PC-9 (cell line): ENCODE data around the gene PPFIA4. TPM values are rescaled to one million over a fixed set of nuclear protein-coding genes. Genes with fewer than 3 reads are reported as not detected.

Experiments used
- BruUV-seq: library from RNA; stranded (reverse); fragments of 400-500 nt; replicated peaks from 2 replicates; lab custom pipeline; 2021; lab: Mats Ljungman, UMichigan
- CTCF ChIA-PET: fragments of 300-600 bp; sonication (Branson Sonifier 250); formaldehyde crosslinking; loops from one replicate; lab custom pipeline; 2022; ENCODE audit warnings: antibody characterized with exemption; lab: Charles Lee
- POLR2A ChIA-PET: fragments of 300-600 bp; sonication (Branson Sonifier 250); formaldehyde crosslinking; loops from one replicate; lab custom pipeline; 2022; ENCODE audit warnings: antibody characterized with exemption; ENCODE audit not compliant: unreplicated experiment; lab: Charles Lee
- DNase-seq, 2 experiments: peaks; one replicate each; pipeline versions ENCODE4 v3.0.0 to v3.0.0-alpha.2; 2015 to 2022; ENCODE audit warnings: mixed read lengths in 1 of 2
- H2AFZ ChIP-seq: fragments of 200-600 bp; sonication (generic); 2 replicates; pipeline ENCODE4 v1.8.1; 2017; ENCODE audit warnings: antibody characterized with exemption
- H3F3A ChIP-seq: fragments of 200-600 bp; sonication (generic); 2 replicates; pipeline ENCODE4 v1.8.1; 2017; ENCODE audit warnings: antibody characterized with exemption, mild to moderate bottlenecking, low read depth; ENCODE audit not compliant: insufficient read depth
- H3K27ac ChIP-seq: fragments of 200-600 bp; sonication (generic); 2 replicates; pipeline ENCODE4 v1.6.1; 2016; ENCODE audit warnings: mixed run types
- H3K27me3 ChIP-seq: fragments of 200-600 bp; sonication (generic); 2 replicates; pipeline ENCODE4 v1.6.1; 2016; ENCODE audit warnings: low read depth, mixed run types; ENCODE audit not compliant: insufficient read depth
- H3K36me3 ChIP-seq: fragments of 200-600 bp; sonication (generic); 2 replicates; pipeline ENCODE4 v1.6.1; 2016; ENCODE audit warnings: low read depth, mixed run types
- H3K4me1 ChIP-seq: fragments of 200-600 bp; sonication (generic); replicated peaks from 2 replicates; pipeline ENCODE4 v1.6.1; 2016; ENCODE audit warnings: mixed run types; ENCODE audit not compliant: insufficient read depth
- H3K4me2 ChIP-seq: fragments of 200-600 bp; sonication (generic); 2 replicates; pipeline ENCODE4 v1.6.1; 2017; ENCODE audit warnings: mixed run types
- H3K4me3 ChIP-seq: fragments of 200-600 bp; sonication (generic); 2 replicates; pipeline ENCODE4 v1.6.1; 2016; ENCODE audit warnings: mixed run types
- H3K79me2 ChIP-seq: fragments of 200-600 bp; sonication (generic); 2 replicates; pipeline ENCODE4 v1.6.1; 2017; ENCODE audit warnings: low read depth, mixed run types
- H3K9me2 ChIP-seq: fragments of 200-600 bp; sonication (generic); 2 replicates; pipeline ENCODE4 v1.8.1; 2017; ENCODE audit warnings: mild to moderate bottlenecking; ENCODE audit not compliant: insufficient read depth
- H3K9me3 ChIP-seq: fragments of 200-600 bp; sonication (generic); 2 replicates; pipeline ENCODE4 v1.8.1; 2016; ENCODE audit warnings: low read depth; ENCODE audit not compliant: insufficient read depth
- H4K20me1 ChIP-seq: fragments of 200-600 bp; sonication (generic); 2 replicates; pipeline ENCODE4 v1.8.1; 2017; ENCODE audit not compliant: insufficient read depth
- CTCF ChIP-seq: fragments of 200-600 bp; sonication (generic); conservative IDR thresholded peaks from 2 replicates; pipeline ENCODE4 v1.6.1; 2017; ENCODE audit warnings: mixed run types, antibody characterized with exemption, mild to moderate bottlenecking, moderate library complexity
- EZH2 ChIP-seq: fragments of 200-600 bp; sonication (generic); IDR thresholded peaks from 2 replicates; pipeline ENCODE4 v1.8.0; 2017; ENCODE audit warnings: antibody characterized with exemption, low read depth
- intact Hi-C: fragments of 100-400 bp; cut with micrococcal nuclease; formaldehyde crosslinking; loops from one replicate; pipeline ENCODE4 v1.10.0; 2022; ENCODE audit not compliant: unreplicated experiment
- total RNA-seq: library from RNA; stranded (reverse); gene quantifications from 2 replicates; pipeline ENCODE4 v1.2.3, GENCODE V29; 2021

PPFIA4 gene
- total RNA-seq, 1 experiment from 2014 or later = 1.2 TPM

DNA sequence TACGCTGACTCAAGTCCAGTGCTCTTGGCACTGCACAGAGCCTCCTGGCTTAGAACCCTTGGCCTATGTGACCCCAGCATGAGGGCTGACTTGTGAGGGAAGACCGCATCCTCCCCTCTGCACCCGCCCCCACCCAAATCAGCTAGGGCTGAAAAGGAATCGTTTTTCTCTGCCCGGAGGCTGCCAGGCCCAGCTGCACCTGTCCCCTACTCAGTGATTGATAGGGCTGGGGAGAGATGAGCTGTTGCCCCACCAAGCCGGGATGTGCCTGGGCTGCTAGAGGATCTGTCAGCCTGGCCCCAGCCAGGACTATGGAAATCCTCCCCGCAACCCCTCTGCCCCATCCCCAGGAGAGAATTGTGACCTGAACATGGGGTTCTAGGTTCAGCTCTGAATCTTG is 38.9 kb downstream of the PPFIA4 start:
- Histone ChIP-seq H3F3A (no peaks in the 10 kb centered on the region), H3K27me3 (no peaks in the 10 kb centered on the region), H3K9me3 (no peaks in the 10 kb centered on the region), H4K20me1 (no peaks in the 10 kb centered on the region; the same call in 1 of the 2 replicates), H3K36me3 (no peaks in the 10 kb centered on the region), H3K4me2 (no peak overlapping the region), H2AFZ (no peak overlapping the region), H3K79me2 (no peaks in the 10 kb centered on the region), H3K9me2 (no peaks in the 10 kb centered on the region), H3K4me3 (no peak overlapping the region), H3K4me1 (no peaks in the 10 kb centered on the region), H3K27ac (no peak overlapping the region)
- BruUV-seq = no TSS peak
- ChIA-PET CTCF (interaction anchor here (0.5 to 0.6 kb wide), 2 partner anchors 52 to 687 kb away, joined by 3 to 9 read pairs; no protein-coding TSS in a partner anchor), POLR2A (no interaction called here)
- DNase-seq = no peak
- TF ChIP-seq CTCF (no peak), EZH2 (no peak)
- intact Hi-C loops = no loop called here

DNA sequence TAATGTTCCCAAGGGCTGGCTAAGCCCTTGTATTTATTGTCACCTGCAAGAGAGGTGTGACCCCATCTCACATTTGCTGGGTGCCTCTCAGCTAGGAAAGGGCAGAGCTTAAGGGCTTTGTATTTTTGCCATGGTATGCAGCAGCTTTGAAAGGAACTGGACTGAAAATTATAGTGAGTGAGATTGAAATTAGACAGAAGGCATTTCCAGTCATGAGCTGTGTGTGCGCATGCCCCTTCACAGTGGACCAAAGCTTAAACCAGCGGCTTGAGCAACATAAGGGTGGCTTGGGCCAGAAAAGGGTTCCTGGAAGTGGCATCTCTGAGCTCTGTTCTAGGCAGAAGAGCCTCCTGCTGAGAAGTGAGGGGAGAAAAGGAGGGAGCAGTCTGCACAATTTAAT is 39.7 kb downstream of the PPFIA4 start:
- no peaks in the 10 kb centered on the region for H3K4me1 ChIP-seq
- H4K20me1 ChIP-seq = no peaks in the 10 kb centered on the region; the same call in 1 of the 2 replicates
- H3K36me3 ChIP-seq = no peaks in the 10 kb centered on the region
- POLR2A ChIA-PET = no interaction called here
- no peak overlapping the region for H2AFZ ChIP-seq
- CTCF ChIA-PET = no interaction called here
- intact Hi-C loops = no loop called here
- TF ChIP-seq CTCF = no peak
- TF ChIP-seq EZH2 = no peak
- H3F3A ChIP-seq = no peaks in the 10 kb centered on the region
- H3K4me3 ChIP-seq = no peak overlapping the region
- H3K4me2 ChIP-seq = no peak overlapping the region
- H3K9me3 ChIP-seq = no peaks in the 10 kb centered on the region
- H3K79me2 ChIP-seq = no peaks in the 10 kb centered on the region
- H3K9me2 ChIP-seq = no peaks in the 10 kb centered on the region
- H3K27ac ChIP-seq = no peak overlapping the region
- no peak for DNase-seq
- no TSS peak for BruUV-seq
- no peaks in the 10 kb centered on the region for H3K27me3 ChIP-seq

DNA sequence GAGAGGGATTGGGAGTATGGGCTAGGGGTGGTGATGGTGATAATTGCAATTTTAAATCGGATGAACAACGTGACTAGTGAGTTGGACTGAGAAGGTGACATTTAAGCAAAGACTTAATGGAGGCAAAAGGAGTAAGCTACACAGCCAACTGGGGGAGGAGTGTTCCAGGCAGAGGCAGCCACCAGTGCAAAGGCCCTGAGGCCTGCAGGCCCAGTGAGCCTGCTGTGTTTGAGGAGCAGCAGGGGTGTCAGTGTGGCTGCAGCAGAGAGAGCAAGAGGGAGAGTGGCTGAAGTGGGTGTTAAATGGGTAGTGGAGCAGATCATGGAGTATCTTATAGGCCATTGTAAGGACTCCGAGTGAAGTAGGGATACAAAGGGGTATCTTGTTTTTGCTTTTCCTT is 40.7 kb downstream of the PPFIA4 start:
- Histone ChIP-seq H2AFZ (no peak overlapping the region), H3K4me1 (no peaks in the 10 kb centered on the region), H3K9me2 (no peaks in the 10 kb centered on the region), H4K20me1 (no peaks in the 10 kb centered on the region; the same call in 1 of the 2 replicates), H3K79me2 (no peaks in the 10 kb centered on the region), H3K27me3 (no peaks in the 10 kb centered on the region), H3K4me3 (no peak overlapping the region), H3F3A (no peaks in the 10 kb centered on the region), H3K36me3 (no peaks in the 10 kb centered on the region), H3K9me3 (no peaks in the 10 kb centered on the region), H3K4me2 (no peak overlapping the region), H3K27ac (no peak overlapping the region)
- DNase-seq = no peak
- TF ChIP-seq EZH2 (no peak), CTCF (no peak)
- intact Hi-C loops = no loop called here
- POLR2A ChIA-PET = no interaction called here
- BruUV-seq = no TSS peak
- CTCF ChIA-PET = no interaction called here
